GM12801 (cell line): Measurements from ENCODE around the gene CAMSAP3.

ENCODE experiments used
- CTCF ChIP-seq: IDR thresholded peaks from one replicate; pipeline ENCODE4 v1.5.1; 2011; ENCODE audit warnings: control low read depth; ENCODE audit not compliant: insufficient read length; ENCODE audit errors: extremely low read depth

Gene CAMSAP3

GRCh38 chr19:7607874-7608560 lies 12.4 kb downstream of the CAMSAP3 start:
- no peak for TF ChIP-seq CTCF

DNA sequence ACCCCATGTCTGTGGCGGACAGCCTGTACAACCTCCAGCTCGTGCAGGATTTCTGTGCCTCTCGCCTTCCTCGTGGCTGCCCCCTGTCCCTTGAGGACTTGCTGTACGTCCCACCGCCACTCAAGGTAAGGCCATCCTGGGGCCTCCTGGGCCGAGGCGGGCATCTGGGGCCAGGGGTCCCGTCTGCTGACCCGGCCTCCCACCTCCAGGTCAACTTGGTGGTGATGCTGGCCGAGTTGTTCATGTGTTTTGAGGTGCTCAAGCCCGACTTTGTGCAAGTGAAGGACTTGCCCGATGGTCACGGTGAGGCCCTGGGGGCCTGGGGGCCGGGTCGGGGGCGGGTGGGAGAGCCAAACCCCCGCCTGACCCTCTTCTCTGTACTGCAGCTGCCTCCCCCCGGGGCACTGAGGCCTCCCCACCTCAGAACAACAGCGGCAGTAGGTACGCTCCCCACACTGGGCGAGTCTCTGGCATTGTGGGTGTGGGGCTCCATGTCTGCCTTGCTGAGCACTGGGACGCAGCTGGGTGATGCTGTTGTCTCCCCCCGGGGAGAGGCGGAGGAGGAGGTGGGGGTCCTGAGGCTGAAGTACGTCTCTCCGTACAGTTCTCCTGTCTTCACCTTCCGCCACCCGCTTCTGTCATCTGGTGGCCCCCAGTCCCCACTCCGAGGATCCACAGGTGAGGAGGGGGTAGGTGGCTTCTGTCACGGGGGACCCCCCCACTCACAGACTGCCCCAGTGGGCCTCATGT lies 15.0 kb downstream of the CAMSAP3 start:
- TF ChIP-seq CTCF: no peak

GRCh38 chr19:7611541-7612279 lies 16.0 kb downstream of the CAMSAP3 start:
- no peak for TF ChIP-seq CTCF

GRCh38 chr19:7612282-7613274 lies 16.9 kb downstream of the CAMSAP3 start:
- TF ChIP-seq CTCF: no peak

- TF ChIP-seq CTCF: no peak
These were observed 19.4 kb downstream of the CAMSAP3 start for GRCh38 chr19:7614859-7615741.

DNA sequence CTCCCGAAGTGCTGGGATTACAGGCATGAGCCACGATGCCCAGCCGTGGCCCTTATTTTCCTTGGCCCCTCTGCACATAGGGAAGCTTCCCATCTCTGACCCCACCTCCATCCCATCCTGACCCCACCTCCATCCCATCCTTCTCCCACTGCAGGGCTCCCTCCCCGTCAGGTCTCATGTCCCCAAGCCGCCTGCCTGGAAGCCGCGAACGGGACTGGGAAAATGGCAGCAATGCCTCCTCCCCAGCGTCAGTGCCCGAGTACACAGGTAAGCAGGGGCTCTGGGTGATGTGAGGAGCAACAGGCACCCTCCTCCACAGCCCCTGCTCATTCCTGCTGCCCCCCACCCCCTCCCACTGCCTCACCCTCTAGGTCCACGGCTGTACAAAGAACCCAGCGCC lies 21.5 kb downstream of the CAMSAP3 start:
- no peak for TF ChIP-seq CTCF
